ENCODE results near the gene ERC2.

The ERC2 gene

DNA sequence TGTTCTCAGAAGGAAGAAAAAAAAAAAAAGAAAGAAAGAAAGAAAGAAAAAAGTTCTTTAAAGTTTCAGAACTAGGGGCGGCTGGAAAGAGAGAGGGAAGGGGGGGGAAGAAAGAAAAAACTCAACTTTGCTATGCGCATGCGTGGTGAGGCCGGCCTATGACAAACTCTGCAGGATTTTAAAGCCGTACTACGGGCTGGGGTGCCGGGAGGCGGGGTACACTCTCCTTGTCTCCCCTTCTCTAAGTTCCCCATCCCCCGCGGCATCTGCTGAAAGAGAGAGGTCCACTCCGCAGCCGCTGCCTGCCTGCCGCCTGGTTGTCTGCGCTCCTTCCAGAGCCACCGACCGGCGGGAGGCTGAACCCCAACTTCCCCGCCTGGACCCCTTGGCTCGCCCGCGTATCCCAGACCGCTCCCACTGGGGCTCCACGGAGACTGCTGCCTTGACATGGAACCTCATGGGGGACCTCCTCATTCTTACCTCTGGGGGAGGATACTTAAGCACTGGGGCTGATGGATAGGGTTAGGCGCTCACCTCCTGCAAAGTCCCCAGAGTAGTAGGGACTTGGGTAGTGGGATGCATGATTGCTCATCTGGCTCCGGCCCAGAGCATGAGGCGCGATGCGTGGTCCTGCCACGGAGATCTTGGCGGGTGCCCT is 979.7 kb downstream of the ERC2 start:
- no peaks in the 10 kb centered on the region for H3K27me3 ChIP-seq (ENCODE audit: low read length)
- H3K4me3 ChIP-seq (ENCODE audit: insufficient read depth, low read length, poor library complexity, severe bottlenecking), result no peak overlapping the region
- H3K27ac ChIP-seq (ENCODE audit: low read depth, low read length), result no peak overlapping the region
- H3K9me3 ChIP-seq (ENCODE audit: insufficient read depth, low read length), result no peaks in the 10 kb centered on the region
- no peak for TF ChIP-seq EZH2phosphoT487 (conservative IDR thresholded peaks at IDR 0.05; ENCODE audit: low read length)
- TF ChIP-seq, protein P1, sequence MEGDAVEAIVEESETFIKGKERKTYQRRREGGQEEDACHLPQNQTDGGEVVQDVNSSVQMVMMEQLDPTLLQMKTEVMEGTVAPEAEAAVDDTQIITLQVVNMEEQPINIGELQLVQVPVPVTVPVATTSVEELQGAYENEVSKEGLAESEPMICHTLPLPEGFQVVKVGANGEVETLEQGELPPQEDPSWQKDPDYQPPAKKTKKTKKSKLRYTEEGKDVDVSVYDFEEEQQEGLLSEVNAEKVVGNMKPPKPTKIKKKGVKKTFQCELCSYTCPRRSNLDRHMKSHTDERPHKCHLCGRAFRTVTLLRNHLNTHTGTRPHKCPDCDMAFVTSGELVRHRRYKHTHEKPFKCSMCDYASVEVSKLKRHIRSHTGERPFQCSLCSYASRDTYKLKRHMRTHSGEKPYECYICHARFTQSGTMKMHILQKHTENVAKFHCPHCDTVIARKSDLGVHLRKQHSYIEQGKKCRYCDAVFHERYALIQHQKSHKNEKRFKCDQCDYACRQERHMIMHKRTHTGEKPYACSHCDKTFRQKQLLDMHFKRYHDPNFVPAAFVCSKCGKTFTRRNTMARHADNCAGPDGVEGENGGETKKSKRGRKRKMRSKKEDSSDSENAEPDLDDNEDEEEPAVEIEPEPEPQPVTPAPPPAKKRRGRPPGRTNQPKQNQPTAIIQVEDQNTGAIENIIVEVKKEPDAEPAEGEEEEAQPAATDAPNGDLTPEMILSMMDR (IDR thresholded peaks at IDR 0.05; ENCODE audit: insufficient read depth, low read length, poor library complexity, severe bottlenecking), result no peak
- H3K4me2 ChIP-seq (ENCODE audit: low read depth, low read length, poor library complexity, severe bottlenecking), result no peak overlapping the region
- H4K20me1 ChIP-seq (ENCODE audit: low read depth, low read length), result no peaks in the 10 kb centered on the region
- H3F3A ChIP-seq (ENCODE audit: insufficient read depth), result no peaks in the 10 kb centered on the region
- H3K9ac ChIP-seq (ENCODE audit: low read length), result no peak overlapping the region
- no peaks in the 10 kb centered on the region for H3K36me3 ChIP-seq (ENCODE audit: low read length)
- H3K9me2 ChIP-seq (replicated peaks; ENCODE audit: insufficient read depth, low read length), result no peaks in the 10 kb centered on the region; the same call in 1 of the 2 replicates
- no peaks in the 10 kb centered on the region for H3K79me2 ChIP-seq (ENCODE audit: insufficient read depth, low read length)
- no peak overlapping the region for H2AFZ ChIP-seq (ENCODE audit: low read depth, low read length, severe bottlenecking)

DNA sequence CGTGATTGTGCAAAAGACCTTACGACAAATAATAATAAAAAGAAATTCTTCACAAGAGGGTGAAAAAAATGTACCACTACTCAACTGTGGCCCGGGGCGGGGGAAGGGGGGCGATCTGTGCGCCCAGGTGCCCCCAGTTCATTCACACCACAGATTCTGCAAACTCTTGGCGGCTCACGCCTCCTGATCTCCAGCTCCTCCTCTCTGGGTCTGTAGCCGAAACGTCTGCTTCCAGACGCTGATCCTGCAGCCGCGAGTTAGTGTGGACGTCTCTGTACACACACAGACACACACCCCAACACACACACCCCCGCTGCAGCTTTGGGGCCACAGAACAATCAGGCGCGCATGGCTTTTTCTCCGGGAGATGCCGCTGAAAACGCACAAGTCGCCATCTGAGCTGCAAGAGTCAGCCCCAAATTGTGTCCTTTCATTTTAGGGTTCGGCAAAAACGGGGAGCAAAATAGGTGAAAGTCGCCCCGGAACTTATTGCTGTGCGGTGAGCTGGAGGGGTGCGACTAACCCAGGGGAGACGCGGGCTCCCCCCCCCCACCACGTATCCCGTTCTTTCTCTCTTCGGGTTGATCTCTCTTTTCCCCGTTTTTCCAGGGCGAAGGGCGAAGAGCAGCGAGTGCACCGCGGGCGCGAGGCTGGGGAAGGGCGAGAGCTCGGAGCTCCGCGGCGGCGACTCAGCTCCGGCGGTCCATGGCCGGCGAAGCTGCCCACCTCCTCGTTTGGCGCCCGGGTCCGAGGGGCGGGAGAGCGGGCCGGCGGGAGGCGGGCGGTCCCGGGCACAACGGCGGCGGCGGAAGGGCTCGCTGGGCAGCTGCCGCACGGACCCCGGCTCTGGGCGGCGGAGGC is 980.7 kb downstream of the ERC2 start:
- TF ChIP-seq, protein P1 (IDR thresholded peaks at IDR 0.05; ENCODE audit: insufficient read depth, low read length, poor library complexity, severe bottlenecking), result no peak
- no peak for TF ChIP-seq EZH2phosphoT487 (conservative IDR thresholded peaks at IDR 0.05; ENCODE audit: low read length)
- Histone ChIP-seq H3K9me3 (ENCODE audit: insufficient read depth, low read length) (no peaks in the 10 kb centered on the region), H3K27ac (ENCODE audit: low read depth, low read length) (no peak overlapping the region), H3K27me3 (ENCODE audit: low read length) (no peaks in the 10 kb centered on the region), H2AFZ (ENCODE audit: low read depth, low read length, severe bottlenecking) (no peak overlapping the region), H3K36me3 (ENCODE audit: low read length) (no peaks in the 10 kb centered on the region), H3K9ac (ENCODE audit: low read length) (no peak overlapping the region), H4K20me1 (ENCODE audit: low read depth, low read length) (no peaks in the 10 kb centered on the region), H3F3A (ENCODE audit: insufficient read depth) (no peaks in the 10 kb centered on the region), H3K9me2 (replicated peaks; ENCODE audit: insufficient read depth, low read length) (no peaks in the 10 kb centered on the region), H3K4me2 (ENCODE audit: low read depth, low read length, poor library complexity, severe bottlenecking) (peak overlapping the region; percentile 15), H3K79me2 (ENCODE audit: insufficient read depth, low read length) (no peaks in the 10 kb centered on the region), H3K4me3 (ENCODE audit: insufficient read depth, low read length, poor library complexity, severe bottlenecking) (no peak overlapping the region)

DNA sequence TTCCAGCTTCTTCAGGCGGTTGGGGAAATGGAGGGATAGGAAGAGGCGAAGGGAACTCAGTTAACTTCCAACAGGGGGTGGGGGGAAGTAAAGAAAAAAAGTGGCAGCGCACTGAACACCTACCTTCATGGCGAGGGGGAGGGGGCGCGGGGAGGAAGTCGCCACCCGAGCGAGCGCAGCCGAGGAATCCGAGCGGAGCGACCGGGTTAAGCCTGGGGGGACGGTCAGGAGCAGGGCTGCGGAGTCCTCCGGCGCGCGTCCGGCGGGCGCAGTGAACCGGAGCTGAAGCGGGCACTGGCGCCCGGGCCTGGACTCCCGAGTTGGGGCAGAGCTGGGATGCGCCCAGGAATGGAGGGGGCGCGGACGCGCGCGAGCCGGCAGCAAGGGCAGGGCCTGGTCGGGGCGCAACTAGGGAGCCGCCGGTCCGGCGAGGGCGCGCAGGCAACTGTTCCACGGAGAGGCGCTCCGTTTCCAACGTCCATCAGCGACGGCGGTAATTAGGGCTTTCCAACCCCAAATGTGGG is 981.3 kb downstream of the ERC2 start, which contains the start of gene WNT5A:
TSS of gene WNT5A (minus strand) at position 450 of the 524 bp plus-strand sequence. CDS start at position 129, 321 bp downstream.
- peak within 1 kb of the TSS; percentile 15 for H3K4me2 ChIP-seq (ENCODE audit: low read depth, low read length, poor library complexity, severe bottlenecking)
- TF ChIP-seq EZH2phosphoT487 (conservative IDR thresholded peaks at IDR 0.05; ENCODE audit: low read length), result no peak
- TF ChIP-seq, protein P1 (IDR thresholded peaks at IDR 0.05; ENCODE audit: insufficient read depth, low read length, poor library complexity, severe bottlenecking), result no peak
- no peaks in the 10 kb centered on the region for H3F3A ChIP-seq (ENCODE audit: insufficient read depth)
- H4K20me1 ChIP-seq (ENCODE audit: low read depth, low read length), result no peaks in the 10 kb centered on the region
- no peaks in the 10 kb centered on the region for H3K36me3 ChIP-seq (ENCODE audit: low read length)
- no peaks in the 10 kb centered on the region for H3K79me2 ChIP-seq (ENCODE audit: insufficient read depth, low read length)
- H3K9me2 ChIP-seq (replicated peaks; ENCODE audit: insufficient read depth, low read length), result no peaks in the 10 kb centered on the region
- no peaks in the 10 kb centered on the region for H3K9me3 ChIP-seq (ENCODE audit: insufficient read depth, low read length)
- H2AFZ ChIP-seq (ENCODE audit: low read depth, low read length, severe bottlenecking), result no peak within 1 kb of the TSS
- no peak within 1 kb of the TSS for H3K27ac ChIP-seq (ENCODE audit: low read depth, low read length)
- no peak within 1 kb of the TSS for H3K4me3 ChIP-seq (ENCODE audit: insufficient read depth, low read length, poor library complexity, severe bottlenecking)
- H3K27me3 ChIP-seq (ENCODE audit: low read length), result no peaks in the 10 kb centered on the region
- no peak within 1 kb of the TSS for H3K9ac ChIP-seq (ENCODE audit: low read length)

Data from SU-DHL-6 (cell line).